ACHN (cell line): ENCODE measurements around the gene CPAMD8.
"Not testable (repeated sequence)": the region's sequence is repeated elsewhere in the genome, so short reads cannot be mapped to it uniquely, and the experiment has no call there.

Experiments
- DNase-seq: peaks from one replicate; pipeline ENCODE4 v3.0.0-alpha.2; 2015
- in situ Hi-C: cut with HindIII; loops from 2 replicates; pipeline ENCODE4 v1.10.0; 2017; ENCODE audit warnings: low sequenced_read_pairs, low pct_ligation_motif_present, low pct_unique_long_range_greater_than_20kb

CPAMD8 gene

GRCh38 chr19:16889366-16889882, 137.2 kb downstream of the CPAMD8 start:
- no peak for DNase-seq
- in situ Hi-C loops, result no loop called here

- DNase-seq, result no peak
- in situ Hi-C loops, result no loop called here
Observed at GRCh38 chr19:16888629-16889365, 137.8 kb downstream of the CPAMD8 start, which contains the start of gene F2RL3. F2RL3 (plus strand) TSS chr19:16888999; CDS start chr19:16889190, 191 bp downstream.

DNA sequence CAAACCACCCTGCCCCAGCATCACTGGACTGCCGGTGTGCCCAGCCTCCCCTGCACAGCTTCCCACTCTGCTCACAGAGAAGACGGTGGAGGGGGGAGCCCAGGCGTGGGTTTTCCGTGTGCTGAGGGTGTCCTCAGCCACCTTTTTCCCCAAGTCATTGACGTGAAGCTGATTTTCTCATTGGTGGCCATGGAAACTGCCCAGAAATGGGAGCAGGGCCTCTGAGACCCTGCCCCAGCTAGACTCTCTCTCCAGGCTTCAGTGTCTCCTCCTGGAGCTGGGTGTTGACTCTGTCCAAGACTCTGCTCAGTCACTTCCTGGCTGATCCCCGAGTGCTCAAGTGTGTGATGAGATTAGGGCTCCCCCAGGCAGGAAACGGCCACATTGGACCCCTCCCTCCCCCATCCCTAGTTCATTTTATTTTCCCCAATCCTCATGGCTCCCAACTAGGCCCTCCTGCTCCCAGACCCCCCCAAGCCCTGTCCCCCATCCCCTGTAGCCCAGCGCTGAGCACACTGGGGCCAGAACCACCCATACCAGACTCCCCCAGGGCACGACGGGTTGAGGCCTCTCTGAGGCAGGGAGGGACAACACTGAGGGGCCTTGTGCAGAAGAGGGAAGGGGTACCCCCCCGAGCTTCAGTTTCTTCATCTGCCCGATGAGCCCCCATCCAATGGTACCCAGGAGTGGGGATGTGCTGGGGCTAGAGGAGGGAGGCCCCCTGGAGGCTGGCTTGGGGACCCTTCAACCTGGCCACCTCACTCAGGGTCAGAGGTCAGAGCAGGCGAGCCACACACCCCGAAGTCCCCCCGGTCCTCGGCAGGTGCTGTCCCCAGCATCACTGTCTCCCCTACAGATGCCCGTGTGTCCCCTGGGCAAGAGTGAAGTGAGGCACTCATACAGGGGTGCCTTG, 139.0 kb downstream of the CPAMD8 start:
- no peak for DNase-seq
- in situ Hi-C loops, result no loop called here

DNA sequence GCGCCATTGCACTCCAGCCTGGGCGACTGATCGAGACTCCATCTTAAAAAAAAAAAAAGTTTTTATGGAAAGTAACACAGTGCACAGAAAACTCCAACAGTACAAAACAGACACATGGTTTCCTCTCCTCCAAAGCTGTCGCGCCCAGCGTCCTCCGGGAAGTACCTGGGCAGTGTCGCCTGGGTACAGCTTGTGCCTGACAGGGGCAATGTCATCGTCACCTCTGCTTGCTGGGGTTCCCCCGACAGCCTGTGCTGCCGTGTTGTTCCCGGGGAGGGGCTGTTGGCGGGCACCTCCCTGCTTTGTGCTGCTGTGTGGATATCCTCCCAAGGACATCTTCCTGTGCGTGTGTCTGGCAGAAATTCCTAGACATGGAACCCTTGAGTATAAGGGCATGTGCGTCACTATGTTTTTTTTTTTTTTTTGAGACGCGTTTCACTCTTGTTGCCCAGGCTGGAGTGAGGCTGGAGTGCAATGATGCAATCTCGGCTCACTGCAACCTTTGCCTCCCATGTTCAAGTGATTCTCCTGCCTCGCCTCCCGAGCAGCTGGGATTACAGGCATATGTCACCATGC, 140.2 kb downstream of the CPAMD8 start:
- in situ Hi-C loops, result no loop called here
- DNase-seq, result no peak

GRCh38 chr19:16885166-16885565, 141.4 kb downstream of the CPAMD8 start:
- in situ Hi-C loops, result no loop called here
- DNase-seq, result no peak

DNA sequence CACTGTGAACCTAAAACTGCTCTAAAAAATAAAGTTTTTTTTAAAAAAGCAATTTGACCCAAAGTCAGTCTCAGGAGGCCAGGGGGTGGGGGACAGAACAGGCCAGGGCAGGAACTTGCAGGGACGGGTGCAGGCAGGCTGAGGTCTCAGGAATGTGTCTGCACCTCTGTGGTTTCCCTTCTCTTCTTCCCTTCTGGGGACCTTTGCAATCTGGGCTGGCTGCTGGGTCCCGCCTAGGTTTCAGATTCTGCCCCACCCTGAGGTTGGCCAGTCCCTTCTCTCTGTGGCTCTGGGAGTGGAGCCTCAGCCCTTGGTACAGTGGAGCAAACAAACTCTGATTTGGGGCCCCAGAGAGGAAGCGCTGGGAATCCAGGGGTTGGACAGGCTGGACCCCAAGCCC, 143.1 kb downstream of the CPAMD8 start:
- DNase-seq, result no peak

GRCh38 chr19:16882146-16882545, 144.5 kb downstream of the CPAMD8 start:
- in situ Hi-C loops, result no loop called here
- DNase-seq, result no peak

More for the DNA sequence above, 143.1 kb downstream of the CPAMD8 start:
- in situ Hi-C loops, result no loop called here

GRCh38 chr19:16880884-16881554, 145.6 kb downstream of the CPAMD8 start:
- no peak for DNase-seq
- in situ Hi-C loops, result no loop called here

- in situ Hi-C loops, result no loop called here
- DNase-seq, result no peak
Observed at GRCh38 chr19:16878181-16878965, 148.2 kb downstream of the CPAMD8 start.

DNA sequence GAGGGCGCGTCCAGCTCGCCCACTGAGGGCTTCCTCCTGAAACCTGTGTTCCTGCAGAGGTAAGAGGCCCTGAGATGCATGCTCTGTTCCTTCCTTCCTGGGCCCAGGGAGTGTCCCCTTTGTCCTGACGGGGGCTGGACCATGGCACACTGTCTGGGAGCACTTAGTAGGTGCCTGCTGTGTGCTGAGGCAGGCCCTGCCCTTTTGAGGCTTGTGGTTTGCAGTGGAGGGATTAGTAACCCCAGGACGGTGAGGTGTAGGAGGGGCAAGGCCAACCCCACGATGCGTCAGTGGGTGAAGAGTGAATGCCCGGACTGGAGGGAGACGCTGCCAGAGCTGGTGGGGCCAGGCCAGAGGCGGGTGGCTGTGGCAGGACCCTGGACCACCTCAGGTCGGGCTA, 149.0 kb downstream of the CPAMD8 start:
- in situ Hi-C loops, result no loop called here
- DNase-seq, result no peak

- no peak for DNase-seq
- in situ Hi-C loops, result no loop called here
Observed at GRCh38 chr19:16876904-16877361, 149.7 kb downstream of the CPAMD8 start.

GRCh38 chr19:16875584-16876555, 150.7 kb downstream of the CPAMD8 start:
- DNase-seq, result no peak
- in situ Hi-C loops, result no loop called here

GRCh38 chr19:16874978-16875299, 151.7 kb downstream of the CPAMD8 start:
- in situ Hi-C loops, DNase-seq: not testable (repeated sequence)

DNA sequence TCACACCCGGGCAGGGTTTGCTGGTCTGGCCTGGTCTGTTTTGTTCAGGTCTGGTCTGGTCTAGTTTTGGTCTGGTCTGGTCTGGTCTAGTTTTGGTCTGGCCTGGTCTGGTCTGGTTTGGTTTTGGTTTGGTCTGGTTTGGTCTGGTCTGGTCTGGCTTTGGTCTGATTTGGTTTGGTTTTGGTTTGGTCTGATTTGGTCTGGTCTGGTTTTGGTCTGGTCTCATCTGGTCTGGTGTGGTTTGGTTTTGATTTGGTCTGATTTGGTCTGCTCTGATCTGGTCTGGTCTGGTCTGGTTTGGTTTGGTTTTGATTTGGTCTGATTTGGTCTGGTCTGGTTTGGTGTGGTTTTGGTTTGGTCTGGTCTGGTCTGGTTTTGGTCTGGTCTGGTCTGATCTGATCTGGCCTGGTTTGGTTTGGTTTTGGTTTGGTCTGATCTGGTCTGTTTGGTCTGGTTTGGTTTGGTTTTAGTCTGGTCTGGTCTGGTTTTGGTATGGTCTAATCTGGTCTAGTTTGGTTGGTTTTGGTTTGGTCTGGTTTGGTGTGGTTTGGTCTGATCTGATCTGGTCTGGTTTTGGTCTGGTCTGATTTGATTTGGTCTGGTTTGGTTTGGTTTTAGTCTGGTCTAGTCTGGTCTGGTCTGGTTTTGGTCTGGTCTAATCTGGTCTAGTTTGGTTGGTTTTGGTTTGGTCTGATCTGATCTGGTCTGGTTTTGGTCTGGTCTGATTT, 152.2 kb downstream of the CPAMD8 start:
- DNase-seq, result no peak
- in situ Hi-C loops, result no loop called here

- in situ Hi-C loops, result no loop called here
Observed at GRCh38 chr19:16873594-16873993, 153.0 kb downstream of the CPAMD8 start.

GRCh38 chr19:16872728-16873127, 153.9 kb downstream of the CPAMD8 start:
- in situ Hi-C loops, result no loop called here
- no peak for DNase-seq

More at GRCh38 chr19:16873594-16873993, 153.0 kb downstream of the CPAMD8 start:
- no peak for DNase-seq
